ENCODE results near the gene FBXO8.

FBXO8 gene, protein sequence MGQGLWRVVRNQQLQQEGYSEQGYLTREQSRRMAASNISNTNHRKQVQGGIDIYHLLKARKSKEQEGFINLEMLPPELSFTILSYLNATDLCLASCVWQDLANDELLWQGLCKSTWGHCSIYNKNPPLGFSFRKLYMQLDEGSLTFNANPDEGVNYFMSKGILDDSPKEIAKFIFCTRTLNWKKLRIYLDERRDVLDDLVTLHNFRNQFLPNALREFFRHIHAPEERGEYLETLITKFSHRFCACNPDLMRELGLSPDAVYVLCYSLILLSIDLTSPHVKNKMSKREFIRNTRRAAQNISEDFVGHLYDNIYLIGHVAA
- total RNA-seq: 12.0 to 17.1 (median 17.0) reads per million in 3 donors

DNA sequence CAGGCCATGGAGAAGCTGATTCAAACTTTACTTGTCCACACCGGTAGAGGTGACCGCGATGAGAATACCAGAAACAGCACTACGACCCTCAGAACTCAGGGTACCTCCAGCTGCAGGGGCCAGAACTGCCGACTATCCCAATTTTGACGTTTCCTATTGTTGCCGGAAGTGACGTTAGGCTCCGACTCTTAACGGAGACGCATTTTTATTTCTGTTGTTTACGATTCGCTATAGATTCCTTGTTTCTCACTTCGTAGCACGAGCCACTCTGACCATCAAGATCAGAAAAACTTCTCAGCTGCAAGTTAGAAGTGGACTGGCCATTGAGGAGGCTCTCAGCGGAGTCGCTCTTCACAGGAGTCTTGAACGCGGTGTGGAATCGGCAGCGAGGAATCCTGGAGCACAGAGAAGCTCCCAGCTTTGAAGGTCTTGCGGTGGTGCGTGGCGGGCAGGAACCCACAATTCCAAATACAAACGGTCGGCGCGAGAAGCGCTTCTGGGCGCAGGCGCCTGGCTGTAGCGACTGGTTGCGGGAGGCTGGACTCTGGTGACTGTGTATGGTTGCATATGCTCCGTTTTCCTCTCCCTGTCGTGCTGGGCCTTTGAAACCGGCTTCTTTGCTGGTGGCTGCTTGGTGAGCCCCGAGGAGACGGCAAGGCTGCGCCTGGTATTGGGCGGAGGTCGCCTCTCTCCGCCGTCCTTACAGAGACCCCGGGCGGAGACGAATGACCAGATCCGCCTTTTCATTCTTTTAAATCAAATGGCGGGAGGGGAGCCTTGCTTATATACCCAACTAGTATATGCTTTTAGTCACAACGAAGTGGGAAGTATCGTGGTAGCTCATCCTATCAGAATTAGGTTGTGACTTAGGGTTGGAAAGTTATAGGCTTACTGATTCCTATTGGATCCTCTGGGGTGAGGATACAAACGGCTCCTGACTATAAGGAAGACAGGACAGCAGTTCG lies at the start of gene FBXO8, which contains the start of gene CEP44:
TSS of gene FBXO8 (minus strand) at position 161 of the 965 bp plus-strand sequence. CDS start 20,575 bp downstream, outside the sequence.
TSS of gene CEP44 (plus strand) at position 405 of the 965 bp plus-strand sequence. CDS start 15,211 bp downstream, outside the sequence.
- no peaks in the 10 kb centered on the region for H3K27me3 ChIP-seq (replicated peaks; ENCODE audit: control insufficient read depth, insufficient read depth, low read length, poor library complexity, severe bottlenecking)
- no peaks in the 10 kb centered on the region for H3K36me3 ChIP-seq (ENCODE audit: control insufficient read depth, insufficient read depth, low read length)
- peak; percentile 53 to 63 (median 59) for DNase-seq
- peaks cover 17% of the 10 kb centered on the region for H3K4me1 ChIP-seq (ENCODE audit: control insufficient read depth, insufficient read depth, low read length, poor library complexity, severe bottlenecking)
- H3K9me3 ChIP-seq (ENCODE audit: control insufficient read depth, low read length): no peaks in the 10 kb centered on the region
- peak within 1 kb of the TSS; percentile 92 for H3K4me3 ChIP-seq (ENCODE audit: insufficient read depth, low read depth, low read length, poor library complexity, severe bottlenecking)
- H3K27ac ChIP-seq (ENCODE audit: insufficient read depth, low read length, poor library complexity, severe bottlenecking): peak within 1 kb of the TSS; percentile 96

DNA sequence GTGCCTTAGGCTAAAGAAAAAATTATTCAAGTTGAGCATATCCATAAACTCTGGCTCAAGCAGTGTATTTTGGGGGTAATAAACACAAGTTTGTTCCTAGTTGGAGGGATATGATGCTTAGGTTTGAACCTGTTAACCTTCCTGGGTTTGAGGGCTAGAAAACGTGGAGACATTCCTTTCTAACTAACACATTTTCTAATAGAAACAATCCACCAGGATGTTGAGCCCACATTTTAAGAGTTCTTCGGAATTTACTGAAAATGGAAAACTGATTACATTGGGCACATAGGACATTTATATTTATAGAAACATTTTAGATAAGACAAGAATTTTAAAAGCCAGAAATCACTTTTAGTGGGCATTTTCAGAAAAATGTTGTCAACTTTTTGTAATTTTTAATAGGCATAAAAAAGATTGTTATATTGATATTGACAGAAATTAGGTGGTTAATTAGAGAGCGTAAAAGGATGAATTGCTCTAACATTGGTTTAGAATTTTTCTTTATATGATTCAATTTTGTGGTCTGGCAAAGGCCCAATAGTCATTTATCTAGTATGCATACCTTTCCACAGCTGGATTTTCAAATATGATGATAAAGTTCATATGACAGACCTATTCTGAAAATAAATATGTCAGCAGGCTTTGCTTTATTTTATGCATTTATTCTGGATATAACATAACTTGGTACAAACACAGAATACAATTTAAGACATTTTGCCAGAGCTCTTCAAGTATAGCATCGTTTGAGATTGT lies 49.5 kb upstream of the FBXO8 start:
- no peak for DNase-seq
- Histone ChIP-seq H3K36me3 (ENCODE audit: control insufficient read depth, insufficient read depth, low read length) (no peaks in the 10 kb centered on the region), H3K27ac (ENCODE audit: insufficient read depth, low read length, poor library complexity, severe bottlenecking) (no peak overlapping the region), H3K4me3 (ENCODE audit: insufficient read depth, low read depth, low read length, poor library complexity, severe bottlenecking) (no peak overlapping the region), H3K9me3 (ENCODE audit: control insufficient read depth, low read length) (no peaks in the 10 kb centered on the region), H3K27me3 (replicated peaks; ENCODE audit: control insufficient read depth, insufficient read depth, low read length, poor library complexity, severe bottlenecking) (no peaks in the 10 kb centered on the region), H3K4me1 (ENCODE audit: control insufficient read depth, insufficient read depth, low read length, poor library complexity, severe bottlenecking) (no peaks in the 10 kb centered on the region)

DNA sequence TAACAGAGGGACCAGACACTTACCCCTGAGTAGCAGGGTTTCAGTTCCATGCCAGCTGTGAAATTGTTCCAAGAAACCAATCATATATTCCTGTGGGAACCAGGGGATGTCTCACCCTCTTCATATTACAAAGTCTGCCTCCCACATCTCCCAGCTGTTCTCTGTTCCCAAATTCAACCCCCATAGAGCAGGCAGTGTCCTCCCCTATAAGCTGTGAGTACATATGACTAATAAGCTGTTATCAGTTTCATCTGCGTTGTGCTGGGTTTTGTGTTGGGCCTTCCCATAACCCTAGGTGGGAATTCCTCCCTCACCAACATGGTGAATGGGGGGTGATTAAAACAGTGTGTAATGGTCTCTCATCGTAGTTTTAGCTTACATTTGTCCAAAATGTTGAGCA lies 41.3 kb upstream of the FBXO8 start:
- H3K27me3 ChIP-seq (replicated peaks; ENCODE audit: control insufficient read depth, insufficient read depth, low read length, poor library complexity, severe bottlenecking): no peaks in the 10 kb centered on the region
- H3K9me3 ChIP-seq (ENCODE audit: control insufficient read depth, low read length): no peaks in the 10 kb centered on the region
- no peaks in the 10 kb centered on the region for H3K4me1 ChIP-seq (ENCODE audit: control insufficient read depth, insufficient read depth, low read length, poor library complexity, severe bottlenecking)
- no peak overlapping the region for H3K4me3 ChIP-seq (ENCODE audit: insufficient read depth, low read depth, low read length, poor library complexity, severe bottlenecking)
- no peaks in the 10 kb centered on the region for H3K36me3 ChIP-seq (ENCODE audit: control insufficient read depth, insufficient read depth, low read length)
- no peak overlapping the region for H3K27ac ChIP-seq (ENCODE audit: insufficient read depth, low read length, poor library complexity, severe bottlenecking)
- no peak for DNase-seq

DNA sequence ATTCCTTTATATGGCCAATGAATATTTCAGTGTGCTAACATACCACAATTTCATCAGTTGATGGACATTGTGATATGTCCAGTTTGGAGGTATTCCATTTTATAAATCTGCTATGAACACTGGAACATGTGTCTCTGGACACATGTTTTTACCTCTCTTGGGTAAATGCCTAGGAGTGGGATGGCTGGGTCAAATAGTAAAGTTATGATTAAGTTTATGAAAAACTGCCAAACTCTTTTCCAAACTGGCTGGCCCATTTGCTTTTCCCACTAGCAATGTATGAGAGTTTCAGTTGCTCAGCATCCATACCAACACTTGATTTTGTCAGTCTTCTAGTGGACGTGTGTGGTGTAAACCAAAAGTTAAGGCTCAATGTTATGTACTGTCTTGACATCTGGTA lies 40.8 kb upstream of the FBXO8 start:
- Histone ChIP-seq H3K4me1 (ENCODE audit: control insufficient read depth, insufficient read depth, low read length, poor library complexity, severe bottlenecking) (no peaks in the 10 kb centered on the region), H3K9me3 (ENCODE audit: control insufficient read depth, low read length) (no peaks in the 10 kb centered on the region), H3K36me3 (ENCODE audit: control insufficient read depth, insufficient read depth, low read length) (no peaks in the 10 kb centered on the region), H3K27me3 (replicated peaks; ENCODE audit: control insufficient read depth, insufficient read depth, low read length, poor library complexity, severe bottlenecking) (no peaks in the 10 kb centered on the region), H3K4me3 (ENCODE audit: insufficient read depth, low read depth, low read length, poor library complexity, severe bottlenecking) (no peak overlapping the region), H3K27ac (ENCODE audit: insufficient read depth, low read length, poor library complexity, severe bottlenecking) (no peak overlapping the region)
- no peak for DNase-seq

DNA sequence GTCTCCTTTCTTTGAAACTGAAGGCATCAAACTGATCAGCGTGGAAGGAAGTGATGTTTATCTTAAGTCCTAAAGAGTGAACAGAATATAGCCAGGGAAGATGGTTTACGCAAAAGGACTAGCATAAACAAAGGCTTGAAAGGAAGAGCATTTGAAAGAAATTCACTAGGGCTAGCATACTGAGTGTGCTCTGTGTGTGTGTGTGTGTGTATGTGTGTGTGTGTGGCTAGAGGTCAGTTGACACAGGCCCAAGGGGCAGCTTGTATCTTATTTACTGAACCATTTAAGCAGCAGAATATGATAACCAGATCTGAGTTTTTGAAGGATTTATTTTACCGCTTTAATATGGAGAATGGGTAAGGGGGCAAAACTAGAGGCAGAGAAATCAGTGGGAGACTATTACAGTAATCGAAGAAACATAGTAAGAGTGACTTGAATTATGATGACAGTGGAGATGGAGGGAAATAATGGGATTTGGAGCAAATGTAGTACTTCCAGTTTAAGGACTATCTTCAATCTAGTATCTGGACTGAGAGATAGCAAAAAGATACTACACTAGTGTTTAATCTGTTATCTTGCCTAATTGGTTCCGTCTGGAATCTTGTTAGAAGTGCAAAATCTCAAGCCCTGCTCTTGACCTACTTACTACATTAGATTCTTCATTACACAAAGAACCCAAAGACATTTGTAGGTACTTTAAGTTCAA lies 37.2 kb upstream of the FBXO8 start:
- H3K9me3 ChIP-seq (ENCODE audit: control insufficient read depth, low read length): no peaks in the 10 kb centered on the region

DNA sequence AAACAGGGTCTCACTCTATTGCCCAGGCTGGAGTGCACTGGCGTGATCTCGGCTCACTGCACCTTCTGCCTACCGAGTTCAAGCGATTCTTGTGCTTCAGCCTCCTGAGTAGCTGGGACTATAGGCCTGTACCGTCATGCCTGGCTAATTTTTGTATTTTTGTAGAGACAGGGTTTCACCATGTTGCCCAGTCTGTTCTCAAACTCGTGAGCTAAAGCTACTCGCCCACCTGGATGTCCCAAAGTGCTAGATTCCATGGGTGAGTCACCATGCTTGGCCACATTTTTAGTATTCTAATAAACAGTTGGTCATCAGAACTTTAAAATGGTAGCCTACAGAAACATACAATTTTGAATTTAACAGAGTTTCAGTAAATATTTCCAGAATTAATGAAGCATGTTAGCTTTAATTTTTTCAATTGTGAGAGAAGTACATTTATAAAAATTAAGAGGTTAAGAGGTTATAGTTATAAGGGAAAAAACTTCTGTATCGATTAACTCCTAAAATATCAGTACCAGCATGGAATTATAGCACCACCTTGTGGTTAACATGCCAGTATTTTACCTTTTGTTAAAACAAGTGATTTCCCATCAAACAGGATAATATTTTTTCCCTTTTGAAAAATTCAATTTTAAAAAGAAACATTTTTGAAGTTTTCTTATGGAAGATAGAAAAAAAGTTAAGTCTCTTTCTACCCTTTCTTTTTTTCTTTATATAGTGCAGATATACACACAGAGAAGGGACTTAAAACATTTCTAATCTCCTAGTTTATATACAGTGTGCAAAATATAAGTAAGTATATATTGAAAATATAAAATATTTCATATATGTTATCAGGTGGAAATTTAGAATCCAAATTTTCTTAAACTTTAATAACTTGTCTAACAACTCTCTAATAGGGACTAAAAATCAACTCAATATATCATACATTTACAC lies 35.6 kb upstream of the FBXO8 start:
- Histone ChIP-seq H3K4me1 (ENCODE audit: control insufficient read depth, insufficient read depth, low read length, poor library complexity, severe bottlenecking) (no peaks in the 10 kb centered on the region), H3K4me3 (ENCODE audit: insufficient read depth, low read depth, low read length, poor library complexity, severe bottlenecking) (no peak overlapping the region), H3K27me3 (replicated peaks; ENCODE audit: control insufficient read depth, insufficient read depth, low read length, poor library complexity, severe bottlenecking) (no peaks in the 10 kb centered on the region), H3K9me3 (ENCODE audit: control insufficient read depth, low read length) (no peaks in the 10 kb centered on the region), H3K36me3 (ENCODE audit: control insufficient read depth, insufficient read depth, low read length) (peaks cover 11% of the 10 kb centered on the region), H3K27ac (ENCODE audit: insufficient read depth, low read length, poor library complexity, severe bottlenecking) (no peak overlapping the region)
- no peak for DNase-seq

More for the DNA sequence above, 37.2 kb upstream of the FBXO8 start:
- Histone ChIP-seq H3K27ac (ENCODE audit: insufficient read depth, low read length, poor library complexity, severe bottlenecking) (no peak overlapping the region), H3K4me3 (ENCODE audit: insufficient read depth, low read depth, low read length, poor library complexity, severe bottlenecking) (no peak overlapping the region), H3K36me3 (ENCODE audit: control insufficient read depth, insufficient read depth, low read length) (peaks cover 8% of the 10 kb centered on the region), H3K27me3 (replicated peaks; ENCODE audit: control insufficient read depth, insufficient read depth, low read length, poor library complexity, severe bottlenecking) (no peaks in the 10 kb centered on the region), H3K4me1 (ENCODE audit: control insufficient read depth, insufficient read depth, low read length, poor library complexity, severe bottlenecking) (no peaks in the 10 kb centered on the region)
- DNase-seq: no peak

DNA sequence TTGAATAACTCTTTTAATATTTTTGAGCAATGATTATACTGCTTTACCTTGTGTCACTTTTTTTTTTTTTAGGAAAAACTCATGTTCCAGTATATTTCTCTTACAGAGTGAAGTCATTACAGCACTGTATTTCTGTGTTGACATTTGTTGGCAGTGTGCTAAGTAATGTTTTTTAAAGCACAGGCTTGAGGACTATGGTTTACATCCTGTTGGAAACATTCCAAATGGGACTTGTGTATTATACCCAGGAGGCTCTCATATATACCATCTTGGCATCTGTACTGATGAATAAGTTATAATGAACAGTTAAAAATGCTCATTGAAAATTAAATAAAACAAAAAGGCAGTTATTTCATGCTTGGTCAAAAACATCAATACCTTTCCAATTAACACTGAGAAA lies 34.1 kb upstream of the FBXO8 start:
- DNase-seq: no peak
- Histone ChIP-seq H3K4me1 (ENCODE audit: control insufficient read depth, insufficient read depth, low read length, poor library complexity, severe bottlenecking) (no peaks in the 10 kb centered on the region), H3K9me3 (ENCODE audit: control insufficient read depth, low read length) (no peaks in the 10 kb centered on the region), H3K36me3 (ENCODE audit: control insufficient read depth, insufficient read depth, low read length) (peaks cover 15% of the 10 kb centered on the region), H3K27me3 (replicated peaks; ENCODE audit: control insufficient read depth, insufficient read depth, low read length, poor library complexity, severe bottlenecking) (no peaks in the 10 kb centered on the region), H3K4me3 (ENCODE audit: insufficient read depth, low read depth, low read length, poor library complexity, severe bottlenecking) (no peak overlapping the region), H3K27ac (ENCODE audit: insufficient read depth, low read length, poor library complexity, severe bottlenecking) (no peak overlapping the region)

DNA sequence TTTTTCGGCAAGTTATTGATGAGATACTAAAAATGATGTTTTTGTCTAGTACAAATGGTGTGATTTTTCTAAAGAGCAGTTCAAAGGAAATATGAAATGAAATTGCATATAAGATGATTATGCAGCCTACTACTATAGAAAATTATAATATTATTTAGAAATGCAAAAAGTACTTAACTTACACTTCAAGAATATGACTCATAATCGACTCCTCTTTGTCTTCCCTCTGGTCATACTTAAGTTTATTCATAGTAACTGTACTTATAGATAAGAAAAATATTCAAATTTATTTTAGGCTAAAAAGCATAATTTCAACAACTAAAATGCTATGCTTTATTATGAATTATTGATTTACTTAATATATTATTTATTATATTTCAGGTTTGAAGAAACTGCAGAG lies 33.5 kb upstream of the FBXO8 start:
- DNase-seq: no peak
- Histone ChIP-seq H3K27me3 (replicated peaks; ENCODE audit: control insufficient read depth, insufficient read depth, low read length, poor library complexity, severe bottlenecking) (no peaks in the 10 kb centered on the region), H3K36me3 (ENCODE audit: control insufficient read depth, insufficient read depth, low read length) (peaks cover 16% of the 10 kb centered on the region), H3K9me3 (ENCODE audit: control insufficient read depth, low read length) (no peaks in the 10 kb centered on the region), H3K4me3 (ENCODE audit: insufficient read depth, low read depth, low read length, poor library complexity, severe bottlenecking) (no peak overlapping the region), H3K4me1 (ENCODE audit: control insufficient read depth, insufficient read depth, low read length, poor library complexity, severe bottlenecking) (no peaks in the 10 kb centered on the region), H3K27ac (ENCODE audit: insufficient read depth, low read length, poor library complexity, severe bottlenecking) (no peak overlapping the region)
